Astrocyte of the spinal cord (primary cell): ENCODE results near the gene LONRF2.

Experiments used
- DNase-seq: peaks from one replicate; pipeline ENCODE4 v3.0.0; 2011; ENCODE audit warnings: low read depth, low spot score
- H3K4me3 ChIP-seq: 2 replicates; pipeline ENCODE4 v1.5.1; 2011; ENCODE audit warnings: low read depth, mild to moderate bottlenecking, low read length, moderate library complexity
- CTCF ChIP-seq: IDR thresholded peaks from 2 replicates; pipeline ENCODE4 v1.5.1; 2012; ENCODE audit warnings: low read depth, mild to moderate bottlenecking, low read length, inconsistent platforms
- in situ Hi-C: cut with HindIII; loops from 2 replicates; pipeline ENCODE4 v1.10.0; 2017; ENCODE audit warnings: low sequenced_read_pairs

The LONRF2 gene

GRCh38 chr2:100272841-100273329, 49.4 kb downstream of the LONRF2 start:
- no peak for DNase-seq
- in situ Hi-C loops, result no loop called here
- no peak overlapping the region for H3K4me3 ChIP-seq
- TF ChIP-seq CTCF, result no peak

GRCh38 chr2:100271210-100271609, 51.1 kb downstream of the LONRF2 start:
- H3K4me3 ChIP-seq, result no peak overlapping the region
- in situ Hi-C loops, result no loop called here
- no peak for TF ChIP-seq CTCF
- no peak for DNase-seq

GRCh38 chr2:100270381-100271146, 51.7 kb downstream of the LONRF2 start:
- no peak for TF ChIP-seq CTCF
- in situ Hi-C loops, result no loop called here
- H3K4me3 ChIP-seq, result no peak overlapping the region
- no peak for DNase-seq

- no peak for TF ChIP-seq CTCF
- DNase-seq, result no peak
- no peak overlapping the region for H3K4me3 ChIP-seq
- in situ Hi-C loops, result no loop called here
These were observed 52.4 kb downstream of the LONRF2 start for GRCh38 chr2:100269889-100270288.

- in situ Hi-C loops, result no loop called here
- DNase-seq, result no peak
- H3K4me3 ChIP-seq, result no peak overlapping the region
- TF ChIP-seq CTCF, result no peak
These were observed 53.3 kb downstream of the LONRF2 start for GRCh38 chr2:100268986-100269385.

- DNase-seq, result no peak
- H3K4me3 ChIP-seq, result no peak overlapping the region
- no peak for TF ChIP-seq CTCF
- in situ Hi-C loops, result no loop called here
These were observed 54.5 kb downstream of the LONRF2 start for GRCh38 chr2:100267751-100268150.
